ENCODE measurements around the gene COL4A4. TPM values are rescaled to one million over a fixed set of nuclear protein-coding genes. Genes with fewer than 3 reads are reported as not detected.

The COL4A4 gene
- total RNA-seq, 1 experiment from 2014 or later: 3.1 TPM

- peaks cover 52% of the 10 kb centered on the region for H3K4me1 Mint-ChIP-seq
- H3K4me3 Mint-ChIP-seq: no peak overlapping the region
- ChIA-PET CTCF (interaction anchor here (0.8 kb wide), 1 partner anchor 10 kb away, joined by 3 read pairs; no protein-coding TSS in a partner anchor), POLR2A (no interaction called here)
- no peak overlapping the region for H3K27ac Mint-ChIP-seq
- no peak for ATAC-seq
- peaks cover 9% of the 10 kb centered on the region; the same call in 1 of the 2 replicates for H3K36me3 Mint-ChIP-seq
- peaks cover 16% of the 10 kb centered on the region for H3K9me3 Mint-ChIP-seq
- no peaks in the 10 kb centered on the region for H3K27me3 Mint-ChIP-seq (ENCODE audit: low read depth)
- no peak for DNase-seq (ENCODE audit: low spot score)
- TF ChIP-seq AR (CRISPR knock-in tag; IDR thresholded peaks at IDR 0.05) (no peak), TEAD1 (CRISPR knock-in tag; IDR thresholded peaks at IDR 0.05) (no peak), FOXP4 (CRISPR knock-in tag; IDR thresholded peaks at IDR 0.05) (no peak), NR1H2 (CRISPR knock-in tag; IDR thresholded peaks at IDR 0.05) (no peak), NFE2L1 (CRISPR knock-in tag; IDR thresholded peaks at IDR 0.05) (no peak), ZSCAN18 (CRISPR knock-in tag; IDR thresholded peaks at IDR 0.05) (no peak), ZNF416 (CRISPR knock-in tag; IDR thresholded peaks at IDR 0.05) (no peak), RELA (CRISPR knock-in tag; IDR thresholded peaks at IDR 0.05; ENCODE audit: borderline replicate concordance) (no peak), ZNF671 (CRISPR knock-in tag; IDR thresholded peaks at IDR 0.05) (no peak), ZNF281 (CRISPR knock-in tag; IDR thresholded peaks at IDR 0.05) (no peak), CTCF (IDR thresholded peaks at IDR 0.05) (no peak), IRF1 (CRISPR knock-in tag; IDR thresholded peaks at IDR 0.05) (no peak), ZNF532 (CRISPR knock-in tag; IDR thresholded peaks at IDR 0.05; ENCODE audit: borderline replicate concordance) (no peak), E2F4 (CRISPR knock-in tag; IDR thresholded peaks at IDR 0.05; ENCODE audit: borderline replicate concordance, low read depth) (no peak), NFATC4 (CRISPR knock-in tag; IDR thresholded peaks at IDR 0.05) (no peak), USF1 (CRISPR knock-in tag; IDR thresholded peaks at IDR 0.05) (no peak), MAX (CRISPR knock-in tag; IDR thresholded peaks at IDR 0.05) (no peak)
Observed at GRCh38 chr2:227186751-227187150, 22.7 kb upstream of the COL4A4 start.

Data from WTC11 (cell line).